HG03378 (cell line): ENCODE data around the gene OCA2.

Experiments
- ATAC-seq: cut with Tn5 transposase; IDR thresholded peaks from one replicate; pipeline ENCODE4 v1.9.1; 2021; ENCODE audit warnings: mild to moderate bottlenecking, moderate library complexity; ENCODE audit not compliant: unreplicated experiment

OCA2 gene

GRCh38 chr15:27826902-27827714, 272.0 kb downstream of the OCA2 start:
- ATAC-seq: no peak

GRCh38 chr15:27826411-27826810, 272.7 kb downstream of the OCA2 start:
- ATAC-seq: no peak

GRCh38 chr15:27824841-27825422, 274.2 kb downstream of the OCA2 start:
- no peak for ATAC-seq

GRCh38 chr15:27821273-27821672, 277.8 kb downstream of the OCA2 start:
- no peak for ATAC-seq

DNA sequence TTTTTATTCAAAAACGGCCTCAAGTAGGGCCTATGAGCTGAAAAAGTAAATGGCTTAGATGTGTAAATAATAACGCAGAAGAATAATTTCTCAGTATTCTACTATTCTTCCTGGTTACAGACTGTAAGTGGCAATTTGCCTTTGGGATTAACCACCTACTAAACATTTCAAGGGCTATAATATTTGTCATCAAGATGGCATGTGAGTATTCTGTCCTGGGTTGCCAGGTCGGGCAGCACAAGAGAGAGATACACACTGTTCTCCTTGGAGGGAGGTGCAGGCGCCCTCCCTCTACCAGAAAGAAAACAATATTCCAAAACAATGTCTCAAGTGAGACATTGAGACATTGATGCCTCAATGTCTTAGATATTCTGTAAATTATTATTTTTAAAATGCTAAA, 278.4 kb downstream of the OCA2 start:
- no peak for ATAC-seq

- no peak for ATAC-seq
Observed at GRCh38 chr15:27820232-27820631, 278.9 kb downstream of the OCA2 start.

GRCh38 chr15:27817258-27817657, 281.9 kb downstream of the OCA2 start:
- ATAC-seq: no peak

GRCh38 chr15:27816790-27817189, 282.3 kb downstream of the OCA2 start:
- ATAC-seq: no peak

DNA sequence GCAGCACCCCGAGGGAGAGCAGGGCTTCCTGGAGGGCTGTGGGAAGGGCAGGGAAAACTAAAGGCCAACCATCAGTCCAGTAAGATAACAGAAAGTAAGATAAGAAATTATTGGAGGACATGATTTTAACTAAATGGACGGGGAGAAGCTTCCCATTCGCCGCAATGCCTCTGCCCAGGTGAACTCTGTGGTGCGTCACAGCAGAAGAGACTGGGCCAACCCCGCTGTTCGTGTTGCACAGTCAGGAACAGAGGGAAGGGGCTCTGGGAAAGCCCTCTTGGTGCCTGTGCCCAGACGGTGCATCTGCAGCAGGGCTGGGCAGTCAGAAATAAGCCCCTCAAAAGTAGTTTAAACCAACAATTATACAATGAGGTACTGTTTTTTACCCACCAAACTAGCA, 284.1 kb downstream of the OCA2 start:
- no peak for ATAC-seq

GRCh38 chr15:27813139-27813538, 286.0 kb downstream of the OCA2 start:
- no peak for ATAC-seq

- ATAC-seq: no peak
Observed at GRCh38 chr15:27808182-27808581, 290.9 kb downstream of the OCA2 start.

DNA sequence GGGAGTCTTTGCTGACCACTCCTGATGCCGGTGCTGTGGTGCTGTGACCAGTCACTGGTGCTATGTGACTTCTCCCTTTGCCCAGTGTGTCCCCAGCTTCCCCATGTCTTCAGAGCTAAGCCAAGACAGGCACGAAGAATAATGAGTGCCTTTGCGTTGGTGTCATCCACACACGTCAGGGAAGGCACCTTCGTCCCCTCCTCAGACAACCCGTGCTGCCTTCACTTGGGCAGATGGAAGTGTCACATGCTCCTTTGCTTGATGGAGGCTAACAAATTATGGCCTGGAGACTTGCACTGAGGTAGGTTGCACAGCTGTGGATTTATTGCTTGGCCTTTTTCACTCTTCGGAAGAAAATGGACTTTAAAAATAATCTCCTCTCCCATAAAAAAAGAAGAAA, 291.8 kb downstream of the OCA2 start:
- ATAC-seq: no peak

GRCh38 chr15:27806396-27806795, 292.7 kb downstream of the OCA2 start:
- no peak for ATAC-seq

DNA sequence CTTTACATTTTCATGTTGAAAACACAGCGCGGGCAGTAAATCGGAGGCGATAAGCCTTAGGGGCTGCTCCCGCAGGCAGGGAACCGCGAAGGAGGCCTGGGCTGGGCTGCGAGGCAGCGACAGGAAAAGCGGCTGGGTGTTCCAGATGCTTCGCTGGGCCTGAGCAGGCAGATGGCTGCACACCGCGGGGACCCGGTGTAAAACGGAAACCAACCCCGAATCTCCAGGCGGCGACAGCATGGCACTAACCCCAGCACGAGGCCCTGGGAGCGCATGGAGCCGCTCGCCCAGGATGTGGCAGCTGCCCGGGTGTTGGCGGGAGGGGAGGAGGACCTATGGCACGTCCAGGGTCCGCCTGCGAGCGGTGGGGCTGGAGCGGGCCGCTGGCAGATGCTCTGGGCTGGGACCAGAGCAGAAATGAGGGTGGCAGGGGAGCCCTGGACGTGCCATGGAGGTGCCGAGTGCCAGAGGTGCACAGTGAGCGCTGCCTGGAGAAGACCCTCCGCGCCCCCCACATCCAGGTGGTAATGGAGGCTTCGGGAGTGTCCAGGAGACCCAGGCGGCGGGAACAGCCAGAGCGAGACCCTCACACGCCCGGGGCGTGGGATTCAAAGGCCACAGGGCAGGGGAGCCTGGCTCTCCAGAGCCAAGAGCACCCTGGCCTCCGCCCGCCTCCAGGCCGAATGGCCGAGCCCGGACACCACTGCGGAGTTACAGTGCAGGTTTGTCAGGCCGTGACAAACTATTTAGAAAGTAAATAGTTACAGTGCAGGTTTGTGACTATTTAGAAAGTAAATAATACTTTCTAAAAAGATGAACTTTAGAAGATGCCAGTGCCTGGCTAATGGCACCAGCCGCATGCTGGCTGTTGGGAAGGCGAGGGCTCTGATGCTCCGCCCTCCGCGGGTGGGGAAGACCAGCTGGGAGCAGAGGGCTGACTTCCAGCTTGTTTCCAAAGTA, 293.6 kb downstream of the OCA2 start:
- no peak for ATAC-seq

GRCh38 chr15:27804569-27805260, 294.4 kb downstream of the OCA2 start:
- no peak for ATAC-seq

GRCh38 chr15:27798807-27799206, 300.3 kb downstream of the OCA2 start:
- ATAC-seq: no peak

DNA sequence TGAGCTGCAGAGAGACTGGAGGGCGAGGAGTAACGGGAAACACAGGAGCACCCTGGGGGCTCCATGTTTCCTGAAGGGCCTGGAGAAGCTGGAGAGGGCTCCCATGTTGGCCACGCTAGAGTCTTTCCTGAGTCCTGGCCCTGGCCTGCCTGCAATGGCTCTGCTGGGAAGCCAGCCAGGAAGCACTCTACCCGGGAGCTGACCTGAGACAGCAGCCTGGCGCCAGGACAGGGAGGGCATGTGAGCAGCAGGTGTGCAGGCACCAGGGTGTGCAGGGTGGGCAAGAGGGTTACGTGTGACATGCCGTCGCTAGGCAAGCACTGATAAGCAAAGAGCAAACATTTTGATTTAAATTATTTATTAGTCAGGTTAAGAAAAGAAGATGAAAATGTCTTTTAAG, 301.4 kb downstream of the OCA2 start:
- ATAC-seq: no peak

GRCh38 chr15:27796405-27797320, 302.5 kb downstream of the OCA2 start:
- no peak for ATAC-seq

GRCh38 chr15:27792756-27793264, 306.3 kb downstream of the OCA2 start:
- no peak for ATAC-seq

GRCh38 chr15:27790270-27790669, 308.8 kb downstream of the OCA2 start:
- ATAC-seq: no peak
